GM21381 (cell line): Measurements from ENCODE around the gene CXCL14.

Experiments used
- ATAC-seq: cut with Tn5 transposase; IDR thresholded peaks from one replicate; pipeline ENCODE4 v1.9.1; 2021; ENCODE audit warnings: mild to moderate bottlenecking, moderate library complexity; ENCODE audit not compliant: unreplicated experiment

The CXCL14 gene

GRCh38 chr5:135578685-135579341 lies at the start of gene CXCL14:
TSS of gene CXCL14 (minus strand) at chr5:135578991. CDS start at chr5:135578778, 213 bp downstream.
- ATAC-seq: no peak

- ATAC-seq: no peak
Measured at GRCh38 chr5:135626636-135627035, 47.8 kb upstream of the CXCL14 start.

GRCh38 chr5:135625961-135626360 lies 47.2 kb upstream of the CXCL14 start:
- ATAC-seq: no peak

- no peak for ATAC-seq
Measured at GRCh38 chr5:135625486-135625885, 46.7 kb upstream of the CXCL14 start.

- no peak for ATAC-seq
Measured at GRCh38 chr5:135625061-135625460, 46.3 kb upstream of the CXCL14 start.

GRCh38 chr5:135623186-135623715 lies 44.5 kb upstream of the CXCL14 start:
- no peak for ATAC-seq

- ATAC-seq: no peak
Measured at GRCh38 chr5:135615581-135616260, 36.9 kb upstream of the CXCL14 start.

- ATAC-seq: no peak
Measured at GRCh38 chr5:135615171-135615570, 36.4 kb upstream of the CXCL14 start.

- no peak for ATAC-seq
Measured at GRCh38 chr5:135609981-135610380, 31.2 kb upstream of the CXCL14 start.

GRCh38 chr5:135608761-135609443 lies 30.1 kb upstream of the CXCL14 start:
- ATAC-seq: no peak

- ATAC-seq: no peak
Measured at GRCh38 chr5:135608361-135608760, 29.6 kb upstream of the CXCL14 start.

GRCh38 chr5:135606431-135606830 lies 27.6 kb upstream of the CXCL14 start:
- ATAC-seq: no peak

GRCh38 chr5:135605221-135605620 lies 26.4 kb upstream of the CXCL14 start:
- no peak for ATAC-seq

GRCh38 chr5:135604056-135604455 lies 25.3 kb upstream of the CXCL14 start:
- no peak for ATAC-seq

GRCh38 chr5:135602882-135603721 lies 24.3 kb upstream of the CXCL14 start:
- no peak for ATAC-seq

GRCh38 chr5:135601466-135601865 lies 22.7 kb upstream of the CXCL14 start:
- ATAC-seq: no peak

- no peak for ATAC-seq
Measured at GRCh38 chr5:135600971-135601381, 22.2 kb upstream of the CXCL14 start.

GRCh38 chr5:135600152-135600570 lies 21.4 kb upstream of the CXCL14 start:
- no peak for ATAC-seq

- no peak for ATAC-seq
Measured at GRCh38 chr5:135599421-135600151, 20.8 kb upstream of the CXCL14 start.
